Measurements from ENCODE around the gene SETD7.
"Not testable (repeated sequence)": the region's sequence is repeated elsewhere in the genome, so short reads cannot be mapped to it uniquely, and the experiment has no call there.

The SETD7 gene

DNA sequence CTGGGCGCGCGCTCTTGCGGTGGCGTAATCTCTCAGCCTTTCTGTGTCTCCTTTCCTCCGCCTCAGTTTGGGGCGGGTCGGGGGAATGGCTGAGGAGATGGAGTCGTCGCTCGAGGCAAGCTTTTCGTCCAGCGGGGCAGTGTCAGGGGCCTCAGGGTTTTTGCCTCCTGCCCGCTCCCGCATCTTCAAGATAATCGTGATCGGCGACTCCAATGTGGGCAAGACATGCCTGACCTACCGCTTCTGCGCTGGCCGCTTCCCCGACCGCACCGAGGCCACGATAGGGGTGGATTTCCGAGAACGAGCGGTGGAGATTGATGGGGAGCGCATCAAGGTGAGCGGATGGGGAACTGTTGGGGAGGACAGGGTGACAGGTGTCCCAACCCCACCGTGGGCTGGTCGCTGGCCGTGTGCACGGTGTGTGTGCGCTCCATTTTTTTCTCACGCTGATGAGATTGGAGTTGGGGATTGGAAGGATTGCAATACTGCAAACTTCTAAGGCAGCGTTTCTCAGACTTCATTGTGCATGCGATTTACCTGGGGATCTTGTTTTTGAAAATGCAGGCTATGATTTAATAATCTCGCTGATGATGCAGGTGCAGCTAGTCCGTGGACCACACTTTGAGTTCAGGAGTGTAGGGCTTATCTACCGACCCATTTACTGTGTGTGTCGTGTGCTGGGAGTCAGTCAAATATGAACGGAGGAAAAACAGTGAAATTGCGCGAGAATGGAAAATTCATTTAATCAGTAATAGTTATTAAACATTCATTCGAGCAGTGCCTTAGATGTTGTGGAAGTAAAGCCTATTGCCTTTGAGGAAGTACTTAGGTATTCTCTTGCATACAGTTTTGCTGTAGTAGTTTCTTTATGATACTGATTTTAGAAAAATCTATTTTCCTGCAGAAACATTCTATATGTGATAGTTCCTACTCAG is 101.6 kb downstream of the SETD7 start, which contains the start of gene RAB33B:
Gene RAB33B, plus strand, starts transcription at position 11 of the 935 bp plus-strand sequence. Its CDS starts 75 bp downstream, at position 86.
- POLR2A ChIA-PET: no interaction called here
- no peak for DNase-seq (ENCODE audit: extremely low spot score)
- CTCF ChIA-PET: interaction anchor here (1.5 to 1.9 kb wide), 2 partner anchors 21 to 424 kb away, joined by 4 to 5 read pairs; no protein-coding TSS in a partner anchor
- TF ChIP-seq, protein P1, sequence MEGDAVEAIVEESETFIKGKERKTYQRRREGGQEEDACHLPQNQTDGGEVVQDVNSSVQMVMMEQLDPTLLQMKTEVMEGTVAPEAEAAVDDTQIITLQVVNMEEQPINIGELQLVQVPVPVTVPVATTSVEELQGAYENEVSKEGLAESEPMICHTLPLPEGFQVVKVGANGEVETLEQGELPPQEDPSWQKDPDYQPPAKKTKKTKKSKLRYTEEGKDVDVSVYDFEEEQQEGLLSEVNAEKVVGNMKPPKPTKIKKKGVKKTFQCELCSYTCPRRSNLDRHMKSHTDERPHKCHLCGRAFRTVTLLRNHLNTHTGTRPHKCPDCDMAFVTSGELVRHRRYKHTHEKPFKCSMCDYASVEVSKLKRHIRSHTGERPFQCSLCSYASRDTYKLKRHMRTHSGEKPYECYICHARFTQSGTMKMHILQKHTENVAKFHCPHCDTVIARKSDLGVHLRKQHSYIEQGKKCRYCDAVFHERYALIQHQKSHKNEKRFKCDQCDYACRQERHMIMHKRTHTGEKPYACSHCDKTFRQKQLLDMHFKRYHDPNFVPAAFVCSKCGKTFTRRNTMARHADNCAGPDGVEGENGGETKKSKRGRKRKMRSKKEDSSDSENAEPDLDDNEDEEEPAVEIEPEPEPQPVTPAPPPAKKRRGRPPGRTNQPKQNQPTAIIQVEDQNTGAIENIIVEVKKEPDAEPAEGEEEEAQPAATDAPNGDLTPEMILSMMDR (IDR thresholded peaks at IDR 0.05; ENCODE audit: control extremely low read depth, extremely low read depth, low read depth, missing control alignments): no peak

DNA sequence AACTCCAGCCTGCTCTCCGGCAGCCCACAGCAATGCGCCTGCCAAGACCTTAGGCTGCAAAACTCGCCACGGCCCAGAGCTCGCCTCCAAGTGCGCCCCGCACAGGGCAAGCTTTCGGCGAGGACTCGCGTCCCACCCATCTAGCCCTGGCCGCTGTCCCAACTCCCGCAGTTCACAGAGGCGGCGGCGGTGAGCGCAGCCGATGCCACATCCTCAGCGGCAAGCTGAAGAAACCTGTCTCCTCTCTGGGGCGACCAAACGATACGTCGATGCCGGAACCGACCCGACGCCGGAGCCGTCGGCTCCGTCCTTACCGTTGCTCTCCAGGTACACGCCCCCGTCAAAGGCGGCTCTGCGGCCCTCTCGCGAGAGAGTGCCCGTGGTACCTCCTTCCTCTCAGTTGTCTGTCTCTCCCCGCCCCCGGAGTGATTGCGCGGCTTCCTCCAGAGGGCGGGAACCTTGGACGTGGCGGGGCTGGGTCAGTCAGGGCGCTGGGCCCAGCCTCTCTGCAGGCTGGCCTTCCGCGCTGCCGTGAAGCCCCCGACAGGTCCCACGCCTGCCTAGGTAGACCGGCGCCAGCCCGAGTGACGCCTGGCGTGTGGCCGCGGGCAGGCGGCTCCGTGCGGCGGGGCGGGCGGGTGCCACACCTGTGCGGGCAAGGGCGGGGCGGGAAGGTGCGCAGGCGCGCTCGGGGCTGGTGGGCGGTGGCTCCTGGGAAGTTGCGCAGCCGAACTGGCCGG is 102.5 kb downstream of the SETD7 start:
- POLR2A ChIA-PET: interaction anchor here (0.7 kb wide), 1 partner anchor 153 kb away, joined by 3 read pairs; the partner anchor contains the start of gene NAA15
- TF ChIP-seq, protein P1 (IDR thresholded peaks at IDR 0.05; ENCODE audit: control extremely low read depth, extremely low read depth, low read depth, missing control alignments): peak; percentile 11
- CTCF ChIA-PET: interaction anchor here (0.5 to 1.2 kb wide), 8 partner anchors 9 to 158 kb away, joined by 3 to 6 read pairs (median 3); no protein-coding TSS in a partner anchor
- peak; percentile 96 for DNase-seq (ENCODE audit: extremely low spot score)

DNA sequence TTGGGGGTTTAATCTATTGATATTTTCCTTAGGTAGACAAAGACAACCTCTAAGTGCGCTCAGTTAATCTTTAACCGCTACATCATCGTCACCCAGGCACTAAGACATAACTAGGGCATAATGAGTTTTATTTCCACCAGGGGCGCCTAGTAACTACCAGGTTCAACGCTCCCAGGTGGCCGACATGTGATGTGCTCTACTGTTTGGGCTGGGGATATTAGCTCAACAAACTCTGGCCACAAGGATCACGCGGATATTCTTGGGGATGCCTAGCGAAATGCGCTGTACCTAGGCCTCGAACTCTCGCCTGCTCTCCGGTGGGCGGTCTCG is 103.0 kb downstream of the SETD7 start:
- ChIA-PET CTCF (interaction anchor here (0.5 to 1.2 kb wide), 8 partner anchors 9 to 157 kb away, joined by 3 to 6 read pairs (median 3); no protein-coding TSS in a partner anchor), POLR2A (interaction anchor here (0.7 kb wide), 1 partner anchor 152 kb away, joined by 3 read pairs; the partner anchor contains the start of gene NAA15)
- TF ChIP-seq, protein P1 (IDR thresholded peaks at IDR 0.05; ENCODE audit: control extremely low read depth, extremely low read depth, low read depth, missing control alignments): peak; percentile 44
- peak; percentile 67 for DNase-seq (ENCODE audit: extremely low spot score)

DNA sequence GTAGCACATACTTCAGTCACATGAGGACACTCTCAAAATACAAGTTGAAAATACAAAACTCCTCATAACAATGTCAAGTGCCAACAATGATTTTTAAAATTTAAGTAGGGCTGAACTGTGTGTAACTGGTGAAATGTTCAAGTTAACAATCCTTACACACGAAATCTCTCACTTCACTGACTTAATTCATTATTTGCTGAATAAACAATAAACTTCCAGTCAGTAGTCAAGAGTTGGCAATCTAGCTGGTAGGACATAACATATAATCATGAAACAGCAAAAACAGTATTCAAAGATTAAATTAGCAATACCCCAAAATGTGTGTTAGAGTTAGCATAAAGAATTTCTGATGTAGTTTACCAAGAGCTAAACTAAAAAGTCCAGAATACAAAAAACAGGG is 104.0 kb downstream of the SETD7 start:
- ChIA-PET POLR2A (no interaction called here), CTCF (interaction anchor here (0.7 to 0.8 kb wide), 2 partner anchors 17 to 19 kb away, joined by 3 read pairs; no protein-coding TSS in a partner anchor)
- DNase-seq (ENCODE audit: extremely low spot score): no peak
- TF ChIP-seq, protein P1 (IDR thresholded peaks at IDR 0.05; ENCODE audit: control extremely low read depth, extremely low read depth, low read depth, missing control alignments): no peak

DNA sequence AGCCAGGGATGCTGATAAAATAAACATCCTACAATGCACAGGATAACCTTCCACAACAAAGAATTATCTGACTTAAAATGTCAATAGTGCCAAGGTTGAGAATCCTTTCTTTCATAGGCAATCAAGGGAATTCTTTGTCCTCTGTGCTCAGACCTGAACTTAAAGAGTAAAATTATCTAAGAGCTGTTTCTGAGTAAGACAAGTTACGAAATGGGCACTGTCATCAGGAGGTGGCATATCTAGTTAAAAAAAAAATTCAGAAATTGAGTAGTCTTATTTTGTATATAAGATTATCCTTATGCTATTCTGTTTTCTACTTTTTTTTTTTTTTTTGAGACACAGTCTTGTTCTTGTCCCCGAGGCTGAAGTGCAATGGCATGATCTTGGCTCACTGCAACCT is 105.4 kb downstream of the SETD7 start:
- DNase-seq (ENCODE audit: extremely low spot score): no peak
- ChIA-PET CTCF (no interaction called here), POLR2A (no interaction called here)
- TF ChIP-seq, protein P1 (IDR thresholded peaks at IDR 0.05; ENCODE audit: control extremely low read depth, extremely low read depth, low read depth, missing control alignments): no peak

DNA sequence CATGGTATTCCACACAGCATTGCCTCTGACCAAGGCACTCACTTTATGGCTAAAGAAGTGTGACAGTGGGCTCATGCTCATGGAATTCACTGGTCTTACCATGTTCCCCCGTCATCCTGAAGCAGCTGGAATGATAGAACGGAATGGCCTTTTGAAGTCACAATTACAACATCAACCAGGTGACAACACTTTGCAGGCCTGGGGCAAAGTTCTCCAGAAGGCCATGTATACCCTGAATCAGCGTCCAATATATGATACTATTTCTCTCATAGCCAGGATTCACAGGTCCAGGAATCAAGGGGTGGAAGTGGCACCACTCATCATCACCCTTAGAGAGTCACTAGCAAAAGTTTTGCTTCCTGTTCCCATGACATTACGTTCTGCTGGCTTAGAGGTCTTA is 108.9 kb downstream of the SETD7 start:
- POLR2A ChIA-PET; CTCF ChIA-PET; DNase-seq (ENCODE audit: extremely low spot score): not testable (repeated sequence)
